AG09319 (cell line): ENCODE results near the gene CLDN4.

ENCODE experiments used
- DNase-seq: peaks from one replicate; pipeline ENCODE4 v3.0.0-alpha.2; 2010; ENCODE audit warnings: low read depth; ENCODE audit errors: extremely low read depth
- TF ChIP-seq, protein P1 (sequence below): IDR thresholded peaks from 2 replicates; pipeline ENCODE4 v1.5.1; 2011; ENCODE audit warnings: low read depth, mild to moderate bottlenecking, inconsistent platforms, low read length, moderate library complexity

Gene CLDN4

GRCh38 chr7:73882047-73882402, 51.2 kb downstream of the CLDN4 start:
- no peak for DNase-seq
- TF ChIP-seq, protein P1, sequence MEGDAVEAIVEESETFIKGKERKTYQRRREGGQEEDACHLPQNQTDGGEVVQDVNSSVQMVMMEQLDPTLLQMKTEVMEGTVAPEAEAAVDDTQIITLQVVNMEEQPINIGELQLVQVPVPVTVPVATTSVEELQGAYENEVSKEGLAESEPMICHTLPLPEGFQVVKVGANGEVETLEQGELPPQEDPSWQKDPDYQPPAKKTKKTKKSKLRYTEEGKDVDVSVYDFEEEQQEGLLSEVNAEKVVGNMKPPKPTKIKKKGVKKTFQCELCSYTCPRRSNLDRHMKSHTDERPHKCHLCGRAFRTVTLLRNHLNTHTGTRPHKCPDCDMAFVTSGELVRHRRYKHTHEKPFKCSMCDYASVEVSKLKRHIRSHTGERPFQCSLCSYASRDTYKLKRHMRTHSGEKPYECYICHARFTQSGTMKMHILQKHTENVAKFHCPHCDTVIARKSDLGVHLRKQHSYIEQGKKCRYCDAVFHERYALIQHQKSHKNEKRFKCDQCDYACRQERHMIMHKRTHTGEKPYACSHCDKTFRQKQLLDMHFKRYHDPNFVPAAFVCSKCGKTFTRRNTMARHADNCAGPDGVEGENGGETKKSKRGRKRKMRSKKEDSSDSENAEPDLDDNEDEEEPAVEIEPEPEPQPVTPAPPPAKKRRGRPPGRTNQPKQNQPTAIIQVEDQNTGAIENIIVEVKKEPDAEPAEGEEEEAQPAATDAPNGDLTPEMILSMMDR, result no peak
